Measurements from ENCODE around the gene PIH1D1. TPM values are rescaled to one million over a fixed set of nuclear protein-coding genes. Genes with fewer than 3 reads are reported as not detected.
A peak's percentile ranks its signal among the peaks of the same experiment; 100 is the strongest.

Gene PIH1D1
- 100 to 1,000 TPM; 145 to 151 TPM for total RNA-seq
- 80.0 TPM for polyA plus RNA-seq (2013, experiment 1 of 2)
- polyA plus RNA-seq (2013, experiment 2 of 2): 97.6 TPM
- 13.1 to 115 (median 69.5) reads per million in 172 experiments for total RNA-seq

GRCh38 chr19:49451430-49452181 is at the start of gene PIH1D1:
TSS of gene PIH1D1 (minus strand) at chr19:49451814. CDS start at chr19:49451574, 240 bp downstream.
- no peak for TF ChIP-seq CTCF (IDR thresholded peaks at IDR 0.05)
- peaks cover 69% of the 10 kb centered on the region for H3K4me1 ChIP-seq (ENCODE audit: insufficient read depth, low read length)
- H3K36me3 ChIP-seq (ENCODE audit: insufficient read depth, low read length): peaks cover 35% of the 10 kb centered on the region
- Mint-ChIP-seq H3K9me3 (no peaks in the 10 kb centered on the region), H3K4me3 (peak within 1 kb of the TSS; percentile 94), H3K27ac (peak within 1 kb of the TSS; percentile 98), H3K36me3 (ENCODE audit: low read depth) (peaks cover 65% of the 10 kb centered on the region), H3K4me1 (ENCODE audit: low read depth) (peaks cover 50% of the 10 kb centered on the region), H3K27me3 (no peaks in the 10 kb centered on the region)
- DNase-seq (peak; percentile 84 to 98 (median 92)), ATAC-seq (ENCODE audit: poor library complexity) (peak; percentile 61)
- peak within 1 kb of the TSS; percentile 93 to 97 for H3K27ac ChIP-seq (ENCODE audit: low read depth in 1 of 2, low read length in 2 of 2)
- ChIA-PET CTCF (interaction anchor here (0.8 to 3.9 kb wide), 8 partner anchors 8 to 227 kb away, joined by 3 to 24 read pairs (median 4); partner anchors contain the start of gene FLT3LG), POLR2A (interaction anchor here (0.5 to 5.7 kb wide), 18 partner anchors 12 to 418 kb away, joined by 3 to 120 read pairs (median 4); partner anchors contain the start of genes BCL2L12, CD37, FLT3LG and IRF3)
- intact Hi-C loops (cut with DNase I, micrococcal nuclease): loop anchor here (1.0 to 2.0 kb wide), 4 partner anchors 8 to 45 kb away; partner anchors contain the start of genes FLT3LG (in 1 of the 2) and RPS11 (in 1 of the 2)
- no peaks in the 10 kb centered on the region for H3K27me3 ChIP-seq (ENCODE audit: control insufficient read depth in 1 of 2, insufficient read depth in 2 of 2, low read length in 2 of 2)
- H3K4me3 ChIP-seq (ENCODE audit: low read length): peak within 1 kb of the TSS; percentile 99
- H3K9me3 ChIP-seq (ENCODE audit: control insufficient read depth in 1 of 2, insufficient read depth in 1 of 2, low read length in 2 of 2): no peaks in the 10 kb centered on the region

GRCh38 chr19:49499030-49499670 is 47.5 kb upstream of the PIH1D1 start:
- H3K4me3 ChIP-seq (ENCODE audit: low read length): peak overlapping the region; percentile 99
- Mint-ChIP-seq H3K4me3 (peak overlapping the region; percentile 99), H3K27ac (peak overlapping the region; percentile 98), H3K36me3 (ENCODE audit: low read depth) (peaks cover 56% of the 10 kb centered on the region), H3K9me3 (no peaks in the 10 kb centered on the region), H3K27me3 (no peaks in the 10 kb centered on the region), H3K4me1 (ENCODE audit: low read depth) (peaks cover 70% of the 10 kb centered on the region)
- intact Hi-C loops (cut with DNase I, micrococcal nuclease): loop anchor here in 1 of 2 experiments (10.0 kb wide), 1 partner anchor 316 kb away; the partner anchor contains the start of genes FUZ and MED25
- peaks cover 0 to under 1% of the 10 kb centered on the region in 2 experiments for H3K9me3 ChIP-seq (ENCODE audit: control insufficient read depth in 1 of 2, insufficient read depth in 1 of 2, low read length in 2 of 2)
- ATAC-seq (ENCODE audit: poor library complexity) (no peak), DNase-seq (peak in 5 of 14 experiments; percentile 26 to 67 (median 48))
- CTCF ChIA-PET: interaction anchor here (1.5 to 1.6 kb wide), 3 partner anchors 11 to 48 kb away, joined by 3 to 4 read pairs (median 3); no protein-coding TSS in a partner anchor
- no peaks in the 10 kb centered on the region for H3K27me3 ChIP-seq (ENCODE audit: control insufficient read depth in 1 of 2, insufficient read depth in 2 of 2, low read length in 2 of 2)
- peaks cover 72% of the 10 kb centered on the region for H3K4me1 ChIP-seq (ENCODE audit: insufficient read depth, low read length)
- POLR2A ChIA-PET: interaction anchor here (0.7 to 5.2 kb wide), 8 partner anchors 8 to 182 kb away, joined by 3 to 45 read pairs (median 3); partner anchors contain the start of genes RRAS and SCAF1
- no peak for TF ChIP-seq CTCF (IDR thresholded peaks at IDR 0.05)
- peak overlapping the region; percentile 87 to 94 for H3K27ac ChIP-seq (ENCODE audit: low read depth in 1 of 2, low read length in 2 of 2)
- H3K36me3 ChIP-seq (ENCODE audit: insufficient read depth, low read length): peaks cover 32% of the 10 kb centered on the region

GRCh38 chr19:49498475-49498874 is 46.9 kb upstream of the PIH1D1 start:
- Mint-ChIP-seq H3K4me1 (ENCODE audit: low read depth) (peaks cover 70% of the 10 kb centered on the region), H3K36me3 (ENCODE audit: low read depth) (peaks cover 56% of the 10 kb centered on the region), H3K27me3 (no peaks in the 10 kb centered on the region), H3K9me3 (no peaks in the 10 kb centered on the region), H3K4me3 (peak overlapping the region; percentile 99), H3K27ac (peak overlapping the region; percentile 98)
- ChIA-PET CTCF (interaction anchor here (1.5 to 1.9 kb wide), 4 partner anchors 11 to 72 kb away, joined by 3 to 6 read pairs (median 4); no protein-coding TSS in a partner anchor), POLR2A (interaction anchor here (0.7 to 5.2 kb wide), 5 partner anchors 15 to 182 kb away, joined by 3 to 45 read pairs (median 3); partner anchors contain the start of genes RRAS and SCAF1)
- Histone ChIP-seq H3K4me3 (ENCODE audit: low read length) (peak overlapping the region; percentile 99), H3K27me3 (ENCODE audit: control insufficient read depth in 1 of 2, insufficient read depth in 2 of 2, low read length in 2 of 2) (no peaks in the 10 kb centered on the region), H3K36me3 (ENCODE audit: insufficient read depth, low read length) (peaks cover 32% of the 10 kb centered on the region), H3K9me3 (ENCODE audit: control insufficient read depth in 1 of 2, insufficient read depth in 1 of 2, low read length in 2 of 2) (peaks cover 0 to 5% of the 10 kb centered on the region in 2 experiments), H3K4me1 (ENCODE audit: insufficient read depth, low read length) (peaks cover 77% of the 10 kb centered on the region), H3K27ac (ENCODE audit: low read depth in 1 of 2, low read length in 2 of 2) (peak overlapping the region; percentile 87 to 94)
- TF ChIP-seq CTCF (IDR thresholded peaks at IDR 0.05): no peak
- intact Hi-C loops (cut with DNase I, micrococcal nuclease): loop anchor here in 1 of 2 experiments (10.0 kb wide), 1 partner anchor 316 kb away; the partner anchor contains the start of genes FUZ and MED25
- ATAC-seq (ENCODE audit: poor library complexity) (no peak), DNase-seq (no peak)

All from CD4-positive, alpha-beta T cell (primary cell).